Heart left ventricle (tissue), 16 donors: ENCODE results near the gene STX3. TPM values are rescaled to one million over a fixed set of nuclear protein-coding genes. Genes with fewer than 3 reads are reported as not detected.

Source experiments
- ATAC-seq, 4 donors: fragments of 200-7000 bp; cut with Tn5 transposase; one replicate each; pipeline ENCODE4 v1.9.1; 2020 to 2022; ENCODE audit warnings: moderate library complexity in 4 of 4, mild to moderate bottlenecking in 3 of 4, moderate number of reproducible peaks in 1 of 4
- DNase-seq, 5 donors: peaks; one replicate each; pipeline ENCODE4 v3.0.0-alpha.2; 2020
- H3K27ac ChIP-seq, 12 donors: fragments of 200-600 bp; sonication (generic) in 4 of 12; one replicate each; pipeline versions ENCODE4 v1.5.0 to v1.8.0; 2016 to 2022; ENCODE audit warnings: mild to moderate bottlenecking in 2 of 12
- H3K27me3 ChIP-seq, 9 donors: fragments of 200-600 bp; sonication (generic) in 2 of 9; one replicate each; pipeline versions ENCODE4 v1.5.1 to v1.8.0; 2016 to 2022; ENCODE audit warnings: mild to moderate bottlenecking in 3 of 9
- H3K36me3 ChIP-seq, 9 donors: fragments of 200-600 bp; sonication (generic) in 2 of 9; one replicate each; pipeline versions ENCODE4 v1.5.0 to v1.8.0; 2018 to 2022; ENCODE audit warnings: mild to moderate bottlenecking in 2 of 9
- H3K4me1 ChIP-seq, 12 donors: fragments of 200-600 bp; sonication (generic) in 4 of 12; one replicate each; pipeline versions ENCODE4 v1.5.0 to v1.8.0; 2016 to 2022; ENCODE audit warnings: mild to moderate bottlenecking in 3 of 12
- H3K4me3 ChIP-seq, 12 donors: fragments of 200-600 bp; sonication (generic) in 4 of 12; one replicate each; pipeline versions ENCODE4 v1.5.0 to v1.8.0; 2017 to 2022; ENCODE audit warnings: mild to moderate bottlenecking in 9 of 12, moderate library complexity in 4 of 12
- H3K9me3 ChIP-seq, 12 donors: fragments of 200-600 bp; sonication (generic) in 4 of 12; one replicate each; pipeline versions ENCODE4 v1.5.0 to v1.8.0; 2016 to 2022; ENCODE audit warnings: mild to moderate bottlenecking in 1 of 12
- CTCF ChIP-seq, 12 donors: fragments of 200-600 bp; sonication (generic) in 4 of 12; IDR thresholded peaks; one replicate each; pipeline versions ENCODE4 v1.5.0 to v1.8.0; 2018 to 2022; ENCODE audit warnings: antibody characterized with exemption in 12 of 12, mild to moderate bottlenecking in 5 of 12
- POLR2A ChIP-seq, 2 donors: fragments of 450-650 bp; IDR thresholded peaks; one replicate each; pipeline ENCODE4 v1.6.1; 2017; ENCODE audit warnings: antibody characterized with exemption in 2 of 2, mild to moderate bottlenecking in 2 of 2, moderate library complexity in 2 of 2
- WGBS, 4 donors: extraction: QIAGEN DNeasy Blood & Tissue Kit in 2 of 4; methylation state at CpG; one replicate each; pipeline versions ENCODE4 v1.1.5 to v1.1.7; 2013 to 2018; 5-methylcytosine and 5-hydroxymethylcytosine counted together
- intact Hi-C, 10 donors: fragments of 100-400 bp; cut with DNase I; formaldehyde crosslinking; loops; one replicate each; pipeline versions ENCODE4 v1.11.1 to v1.14.2; 2022
- polyA plus RNA-seq, 2 donors: library from polyadenylated mRNA; stranded (reverse); fragments of 200-250 nt; gene quantifications; one replicate each; pipeline ENCODE4 v1.2.3, GENCODE V29; 2013
- total RNA-seq, 9 donors: library from RNA; depleted of rRNA in 2 of 9; stranded (reverse); fragments of >200 nt in 2 of 9; fragmentation: NEBNext Ultra II Directional in 3 of 9; extraction: Animal tissue kit (Norgen Biotek cat#: 25700) in 3 of 9; gene quantifications; one replicate each; pipeline versions ENCODE4 v1.1.0 to v1.2.4, GENCODE V29; 2016 to 2023
- donor health status: ischemic (EF 13 %, LVEDD 7.1; RV severe dilation, severe dysfunction).
- donor health status: healthy with polysubstance abuse.
- donor health status: DM: no; HTN: yes; CAD: no.
- donor health status: DM: no; HTN: no; CAD: no.
- donor health status: ischemic (EF 25% LVEDD 6.9; RV normal size, moderate dysfunction).
- donor health status: ischemic (EF 25% LVEDD 5.7; RV mildly dilated, moderate dysfunction).
- donor health status: healthy.
- donor health status: DM: yes; HTN: yes; CAD: no.
- donor health status: ischemic (EF 35%, LVEDD 5.7; RV mildly dilated, moderate dysfunction).
- donor health status: nonischemic (EF 11% LVEDD 7.7; RV severe dilation, severe dysfunction).
- donor health status: DM: yes; HTN: yes; CAD: no.
- donor health status: PGD.
- donor health status: ischemic (EF 29% LVEDD 5.4; RV normal size, mild dysfunction).
- donor health status: nonischemic (EF 23%, LVEDD 6.1; RV moderate dilation, normal function).

STX3 gene
- total and polyA plus RNA-seq, 11 donors: 6.8 to 16.6 (median 10.0) TPM

- Histone ChIP-seq H3K4me1 (no peaks in the 10 kb centered on the region), H3K4me3 (no peak overlapping the region), H3K36me3 (no peaks in the 10 kb centered on the region), H3K9me3 (no peaks in the 10 kb centered on the region), H3K27me3 (no peaks in the 10 kb centered on the region), H3K27ac (no peak overlapping the region)
- no peak for ATAC-seq
- WGBS, 4 donors: 90 to 97% (median 92%) methylated on average over 2 of the region's 2 CpGs
- intact Hi-C loops: no loop called here
- TF ChIP-seq CTCF (IDR thresholded peaks at IDR 0.05) (no peak), POLR2A (IDR thresholded peaks at IDR 0.05) (no peak)
- DNase-seq: no peak
These were observed 86.3 kb downstream of the STX3 start for GRCh38 chr11:59841514-59841913.

GRCh38 chr11:59842316-59842715 is 87.1 kb downstream of the STX3 start:
- TF ChIP-seq POLR2A (IDR thresholded peaks at IDR 0.05) (no peak), CTCF (IDR thresholded peaks at IDR 0.05) (no peak)
- Histone ChIP-seq H3K4me1 (no peaks in the 10 kb centered on the region), H3K4me3 (no peak overlapping the region), H3K27ac (no peak overlapping the region), H3K9me3 (no peaks in the 10 kb centered on the region), H3K36me3 (no peaks in the 10 kb centered on the region), H3K27me3 (no peaks in the 10 kb centered on the region)
- WGBS, 4 donors: 73 to 80% (median 79%) methylated on average over 12 of the region's 12 CpGs
- intact Hi-C loops: no loop called here
- no peak for ATAC-seq
- no peak for DNase-seq

- Histone ChIP-seq H3K9me3 (peaks cover 0 to 3% (median 0%) of the 10 kb centered on the region in 12 donors), H3K4me3 (no peak within 1 kb of the TSS), H3K4me1 (no peaks in the 10 kb centered on the region), H3K27me3 (no peaks in the 10 kb centered on the region), H3K27ac (no peak within 1 kb of the TSS), H3K36me3 (no peaks in the 10 kb centered on the region)
- WGBS, 4 donors: 75 to 83% (median 79%) methylated on average over 4 of the region's 4 CpGs
- TF ChIP-seq CTCF (IDR thresholded peaks at IDR 0.05) (no peak), POLR2A (IDR thresholded peaks at IDR 0.05) (no peak)
- intact Hi-C loops: no loop called here
- no peak for ATAC-seq
- no peak for DNase-seq
These were observed 90.2 kb downstream of the STX3 start, which contains the start of gene CBLIF for GRCh38 chr11:59845399-59845798. Gene CBLIF (minus strand): TSS chr11:59845499. CDS start chr11:59845453, 46 bp downstream.

- Histone ChIP-seq H3K27me3 (no peaks in the 10 kb centered on the region), H3K4me1 (no peaks in the 10 kb centered on the region), H3K9me3 (peaks cover 0 to 3% (median 0%) of the 10 kb centered on the region in 12 donors), H3K4me3 (no peak overlapping the region), H3K36me3 (no peaks in the 10 kb centered on the region), H3K27ac (no peak overlapping the region)
- TF ChIP-seq POLR2A (IDR thresholded peaks at IDR 0.05): no peak
- no peak for TF ChIP-seq CTCF (IDR thresholded peaks at IDR 0.05)
- intact Hi-C loops: no loop called here
- ATAC-seq (no peak), DNase-seq (no peak)
- 71 to 79% (median 77%) methylated on average over 5 of the region's 5 CpGs for WGBS, 4 donors
These were observed 91.4 kb downstream of the STX3 start for GRCh38 chr11:59846556-59846955.
